GM12878 (cell line): ENCODE results near the gene MGAT4B. TPM values are rescaled to one million over a fixed set of nuclear protein-coding genes. Genes with fewer than 3 reads are reported as not detected.

ENCODE experiments used
- NR2C2 ChIP-seq: IDR thresholded peaks from 2 replicates; pipeline ENCODE4 v1.6.1; 2011; ENCODE audit warnings: borderline replicate concordance, low read depth; ENCODE audit not compliant: control insufficient read depth, insufficient read length
- NR2F1 ChIP-seq: fragments of 450-650 bp; conservative IDR thresholded peaks from 2 replicates; pipeline ENCODE4 v1.6.1; 2017; ENCODE audit warnings: mild to moderate bottlenecking
- RAD51 ChIP-seq: fragments of 450-650 bp; IDR thresholded peaks from 2 replicates; pipeline ENCODE4 v1.6.1; 2016; ENCODE audit warnings: moderate library complexity, mild to moderate bottlenecking, inconsistent platforms
- ZNF592 ChIP-seq: fragments of 450-650 bp; IDR thresholded peaks from 2 replicates; pipeline ENCODE4 v1.6.1; 2017; ENCODE audit warnings: mild to moderate bottlenecking, moderate library complexity
- polyA plus RNA-seq, 11 experiments: library from polyadenylated mRNA; depleted of rRNA in 4 of 11; unstranded in 6 of 11; stranded (reverse) in 5 of 11; fragments of >200 nt; fragmentation: Nextera tagmentation in 4 of 11; fragmentation: Illumina TruSeq in 1 of 11; extraction: Ambion mirVana in 4 of 11; extraction: Trizol in 1 of 11; gene quantifications; 1 replicate in 1 of 11; 2 replicates in 10 of 11; pipeline versions ENCODE4 v1.2.1 to v1.2.3, GENCODE V29; 2011 to 2016; ENCODE audit warnings: inconsistent platforms in 2 of 11, missing spikeins in 2 of 11, low read depth in 1 of 11
- total RNA-seq, 4 experiments: library from RNA; depleted of rRNA in 3 of 4; stranded (reverse); fragments of >200 nt in 3 of 4; fragmentation: Illumina TruSeq in 1 of 4; extraction: Trizol in 1 of 4; gene quantifications; 2 replicates each; pipeline versions ENCODE4 v1.2.1 to v1.2.3, GENCODE V29; 2013 to 2021

MGAT4B gene
- total and polyA plus RNA-seq, 10 of the 15 experiments (the other 5 are each of a cell fraction or from before 2014, with no cell fraction given): 0.60 to 82.5 (median 34.4) TPM; not detected in 1

DNA sequence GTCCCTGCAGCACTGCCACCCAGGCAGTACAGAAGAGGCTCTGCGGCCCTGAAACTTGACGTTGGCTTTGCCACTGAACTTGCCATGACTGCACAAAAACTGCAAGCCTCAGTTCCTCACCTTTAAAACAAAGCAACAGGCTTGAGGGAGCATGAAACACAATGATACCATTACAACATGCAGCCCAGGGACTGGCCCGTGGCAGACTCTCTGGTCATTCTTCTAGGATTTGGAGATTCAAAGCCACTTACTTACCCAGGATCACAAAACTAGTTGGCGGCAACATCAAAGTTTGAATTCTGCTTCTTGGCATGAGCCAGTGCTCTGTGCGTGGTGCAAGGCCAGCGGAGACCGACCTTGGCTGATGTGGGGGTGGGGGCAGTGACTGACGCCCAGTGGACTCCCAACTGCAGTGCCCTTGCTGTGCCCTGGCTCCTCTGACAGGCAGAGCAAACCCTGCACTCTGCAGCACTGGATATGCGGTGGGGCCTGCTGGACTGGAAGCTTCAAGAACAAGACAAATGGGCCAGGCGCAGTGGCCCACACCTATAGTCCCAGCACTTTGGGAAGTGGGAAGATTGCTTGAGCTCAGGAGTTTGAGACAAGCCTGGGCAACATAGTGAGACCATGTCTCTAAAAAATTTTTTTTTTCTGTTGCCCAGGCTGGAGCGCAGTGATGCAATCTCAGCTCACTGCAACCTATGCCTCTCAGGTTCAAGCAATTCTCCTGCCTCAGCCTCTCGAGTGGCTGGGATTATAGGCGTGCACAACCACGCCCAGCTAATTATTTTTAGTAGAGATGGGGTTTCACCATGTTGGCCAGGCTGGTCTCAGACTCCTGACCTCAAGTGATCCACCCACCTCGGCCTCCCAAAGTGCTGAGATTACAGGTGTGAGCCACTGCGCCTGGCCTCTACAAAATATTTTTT lies 32.9 kb upstream of the MGAT4B start (continued):
- TF ChIP-seq ZNF592 (no peak), NR2C2 (no peak), NR2F1 (no peak), RAD51 (no peak)
- TF ChIP-seq, all 136 proteins: peak for 0
